Breast epithelium (tissue), 3 donors: Measurements from ENCODE around the gene TLE7.

Source experiments
- CTCF ChIP-seq, 3 donors: fragments of 450-650 bp; IDR thresholded peaks; one replicate each; pipeline ENCODE4 v1.5.1; 2016 to 2017; ENCODE audit warnings: antibody characterized with exemption in 3 of 3, mild to moderate bottlenecking in 3 of 3, moderate library complexity in 3 of 3
- POLR2A ChIP-seq: fragments of 450-650 bp; IDR thresholded peaks from one replicate; pipeline ENCODE4 v1.6.1; 2016; ENCODE audit warnings: antibody characterized with exemption, mild to moderate bottlenecking, moderate library complexity

GRCh38 chr16:71448274-71448866, 6.5 kb upstream of the TLE7 start:
- TF ChIP-seq CTCF (IDR thresholded peaks at IDR 0.05) (no peak), POLR2A (no peak)
